ENCODE measurements around the gene PTPRO. TPM values are rescaled to one million over a fixed set of nuclear protein-coding genes. Genes with fewer than 3 reads are reported as not detected.

PTPRO gene
- total RNA-seq, 1 donor from 2014 or later = 3.0 TPM

GRCh38 chr12:15444523-15444922 lies 122.2 kb downstream of the PTPRO start:
- H3K4me3 Mint-ChIP-seq (ENCODE audit: unreplicated experiment) = no peak overlapping the region
- no peak overlapping the region for H3K27ac Mint-ChIP-seq (ENCODE audit: unreplicated experiment)
- H3K27me3 Mint-ChIP-seq (ENCODE audit: low read depth) = peaks cover 9% of the 10 kb centered on the region
- no peak for TF ChIP-seq CTCF (IDR thresholded peaks at IDR 0.05)
- DNase-seq (ENCODE audit: low spot score) = no peak
- H3K9me3 Mint-ChIP-seq (ENCODE audit: low read depth) = peaks cover 5% of the 10 kb centered on the region
- H3K36me3 Mint-ChIP-seq (ENCODE audit: low read depth) = no peaks in the 10 kb centered on the region
- no peaks in the 10 kb centered on the region for H3K4me1 Mint-ChIP-seq (ENCODE audit: low read depth)

DNA sequence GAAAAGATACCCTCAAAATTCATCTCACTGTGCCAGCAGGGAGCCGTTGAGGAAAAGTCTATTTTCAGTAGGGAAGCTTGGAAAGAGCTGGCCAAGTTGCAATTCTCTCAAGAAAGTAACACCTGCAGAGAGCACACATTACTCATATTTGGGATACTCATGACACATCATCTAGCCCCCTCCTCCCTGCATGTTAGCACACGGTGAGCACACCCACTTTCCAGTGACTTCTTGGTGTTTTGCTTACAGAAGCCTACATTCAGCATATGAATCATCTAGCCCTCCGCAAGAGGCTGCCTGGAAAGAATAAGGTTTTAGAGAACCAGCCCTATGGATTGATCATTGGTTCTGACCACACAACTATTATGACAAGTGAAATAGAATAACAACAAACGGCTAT lies 124.5 kb downstream of the PTPRO start:
- no peak for TF ChIP-seq CTCF (IDR thresholded peaks at IDR 0.05)
- Mint-ChIP-seq H3K27me3 (ENCODE audit: low read depth) (peaks cover 14% of the 10 kb centered on the region), H3K27ac (ENCODE audit: unreplicated experiment) (no peak overlapping the region), H3K9me3 (ENCODE audit: low read depth) (peaks cover 11% of the 10 kb centered on the region), H3K4me1 (ENCODE audit: low read depth) (no peaks in the 10 kb centered on the region), H3K4me3 (ENCODE audit: unreplicated experiment) (no peak overlapping the region), H3K36me3 (ENCODE audit: low read depth) (peaks cover 2% of the 10 kb centered on the region)
- no peak for DNase-seq (ENCODE audit: low spot score)

GRCh38 chr12:15453613-15454012 lies 131.3 kb downstream of the PTPRO start:
- peaks cover 20% of the 10 kb centered on the region for H3K9me3 Mint-ChIP-seq (ENCODE audit: low read depth)
- no peak for TF ChIP-seq CTCF (IDR thresholded peaks at IDR 0.05)
- peaks cover 12% of the 10 kb centered on the region for H3K27me3 Mint-ChIP-seq (ENCODE audit: low read depth)
- H3K4me3 Mint-ChIP-seq (ENCODE audit: unreplicated experiment) = no peak overlapping the region
- no peak for DNase-seq (ENCODE audit: low spot score)
- no peaks in the 10 kb centered on the region for H3K4me1 Mint-ChIP-seq (ENCODE audit: low read depth)
- H3K27ac Mint-ChIP-seq (ENCODE audit: unreplicated experiment) = no peak overlapping the region
- peaks cover 6% of the 10 kb centered on the region for H3K36me3 Mint-ChIP-seq (ENCODE audit: low read depth)

- Mint-ChIP-seq H3K4me1 (ENCODE audit: low read depth) (no peaks in the 10 kb centered on the region), H3K9me3 (ENCODE audit: low read depth) (peaks cover 25% of the 10 kb centered on the region), H3K4me3 (ENCODE audit: unreplicated experiment) (no peak overlapping the region), H3K27me3 (ENCODE audit: low read depth) (peaks cover 5% of the 10 kb centered on the region), H3K36me3 (ENCODE audit: low read depth) (peaks cover 4% of the 10 kb centered on the region), H3K27ac (ENCODE audit: unreplicated experiment) (no peak overlapping the region)
- no peak for TF ChIP-seq CTCF (IDR thresholded peaks at IDR 0.05)
- DNase-seq (ENCODE audit: low spot score) = no peak
These were observed 135.7 kb downstream of the PTPRO start for GRCh38 chr12:15458008-15458407.

GRCh38 chr12:15468911-15469310 lies 146.6 kb downstream of the PTPRO start:
- Mint-ChIP-seq H3K9me3 (ENCODE audit: low read depth) (no peaks in the 10 kb centered on the region), H3K36me3 (ENCODE audit: low read depth) (no peaks in the 10 kb centered on the region), H3K27me3 (ENCODE audit: low read depth) (peaks cover 44% of the 10 kb centered on the region), H3K4me3 (ENCODE audit: unreplicated experiment) (no peak overlapping the region), H3K4me1 (ENCODE audit: low read depth) (no peaks in the 10 kb centered on the region), H3K27ac (ENCODE audit: unreplicated experiment) (no peak overlapping the region)
- no peak for TF ChIP-seq CTCF (IDR thresholded peaks at IDR 0.05)
- DNase-seq (ENCODE audit: low spot score) = no peak
